Activated CD8-positive, alpha-beta memory T cell treated with anti-CD3 and anti-CD28 coated beads for 36 hours (primary cell): ENCODE results near the gene KNSTRN. TPM values are rescaled to one million over a fixed set of nuclear protein-coding genes. Genes with fewer than 3 reads are reported as not detected.

Source experiments
- total RNA-seq, 2 experiments: library from RNA; stranded (reverse); gene quantifications; one replicate each; pipeline ENCODE4 v1.2.3, GENCODE V29; 2021

Gene KNSTRN
- total RNA-seq, 2 experiments from 2014 or later, result 50.1 to 60.9 TPM

Other genes starting within 250 kb of the KNSTRN start
- 10 to 100 TPM; 57.1 to 65.4 TPM for gene BUB1B, start 221.7 kb upstream of the KNSTRN start, total RNA-seq
- gene PAK6, start 143.7 kb upstream of the KNSTRN start, total RNA-seq, result 1 to 10 TPM; 2.1 to 2.3 TPM
- gene ANKRD63, start 99.7 kb upstream of the KNSTRN start, total RNA-seq, result under 1 TPM in 1 of 2 experiments, not detected in 1; 0.17 TPM
- gene PLCB2, start 74.8 kb upstream of the KNSTRN start, total RNA-seq, result 10 to 100 TPM; 52.3 to 53.3 TPM
- 10 to 100 TPM; 15.4 to 19.3 TPM for gene INAFM2, start 59.0 kb upstream of the KNSTRN start, total RNA-seq
- gene CCDC9B, start 41.8 kb upstream of the KNSTRN start, total RNA-seq, result under 1 TPM; 0.17 to 0.34 TPM
- gene PHGR1, start 31.7 kb upstream of the KNSTRN start, total RNA-seq, result not detected
- under 1 TPM; 0.15 to 0.36 TPM for gene DISP2, start 24.5 kb upstream of the KNSTRN start, total RNA-seq
- 10 to 100 TPM; 68.8 to 72.3 TPM for gene IVD, start 23.1 kb downstream of the KNSTRN start, total RNA-seq
- gene BAHD1, start 58.2 kb downstream of the KNSTRN start, total RNA-seq, result 10 to 100 TPM; 23.0 to 23.5 TPM
- gene CHST14, start 88.3 kb downstream of the KNSTRN start, total RNA-seq, result 10 to 100 TPM; 11.2 to 11.7 TPM
- 10 to 100 TPM; 29.4 to 33.5 TPM for gene CCDC32, start 182.3 kb downstream of the KNSTRN start, total RNA-seq
- gene RPUSD2, start 186.6 kb downstream of the KNSTRN start, total RNA-seq, result 10 to 100 TPM; 23.8 to 24.4 TPM
- 10 to 100 TPM; 22.1 to 22.5 TPM for gene KNL1, start 211.5 kb downstream of the KNSTRN start, total RNA-seq